Fibroblast of skin of right quadriceps (primary cell): ENCODE data around the gene PGA5.

Experiments used
- DNase-seq: peaks from one replicate; pipeline ENCODE4 v3.0.0-alpha.2; 2013

Gene PGA5

DNA sequence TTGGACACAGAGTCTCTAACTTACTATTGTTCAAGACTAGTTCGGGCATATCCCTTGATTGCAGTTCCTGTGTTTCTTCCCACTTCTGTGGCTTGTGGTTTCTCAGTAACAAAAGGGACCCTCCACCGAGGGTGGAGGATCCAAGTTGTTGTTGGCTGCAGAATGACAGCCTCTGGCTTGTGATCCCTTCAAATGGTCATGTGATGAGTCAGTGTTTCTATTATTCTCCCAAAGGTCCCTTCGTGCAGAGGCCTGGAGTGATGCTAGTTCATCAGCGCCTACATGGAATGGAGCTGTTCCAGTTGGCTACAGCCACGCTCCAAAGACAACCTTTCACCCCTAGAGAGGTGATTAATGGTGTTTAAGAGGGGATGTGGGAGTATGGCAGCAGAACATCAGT is 56.8 kb downstream of the PGA5 start:
- peak; percentile 85 for DNase-seq

DNA sequence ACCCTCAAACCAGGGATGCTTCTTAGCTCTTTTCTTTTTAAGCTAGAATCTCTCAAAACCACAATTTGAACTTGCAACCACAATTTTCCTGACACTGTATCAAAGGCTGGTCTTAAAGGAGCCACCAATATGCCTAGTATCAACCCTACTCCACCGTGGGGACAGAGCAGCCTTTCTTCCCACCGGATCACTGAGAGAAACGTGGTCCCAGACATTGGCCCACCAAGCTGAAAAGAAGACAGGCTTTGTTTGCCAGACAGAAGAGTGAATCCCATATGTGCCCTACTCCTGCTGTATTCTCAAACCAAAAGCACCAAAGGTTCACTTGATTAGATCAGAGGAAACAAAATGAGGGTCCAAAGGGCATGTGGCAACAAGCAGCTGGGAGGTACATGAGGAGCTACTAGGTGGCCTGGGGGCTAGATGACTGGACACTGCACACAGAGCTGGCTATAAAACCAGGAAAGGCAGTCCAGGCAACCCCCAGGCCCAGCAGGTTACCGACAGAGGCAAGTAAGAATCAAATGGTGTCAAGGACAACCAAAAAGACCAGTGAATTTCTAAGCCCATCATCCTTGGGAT is 57.8 kb downstream of the PGA5 start:
- DNase-seq: no peak
